ENCODE data around the gene STK32B.

- TF ChIP-seq EZH2phosphoT487 (IDR thresholded peaks at IDR 0.05; ENCODE audit: borderline replicate concordance, low read length) (no peak), CTCF (conservative IDR thresholded peaks at IDR 0.05; ENCODE audit: low read depth, low read length) (no peak)
Observed at GRCh38 chr4:5044341-5044740, 6.9 kb upstream of the STK32B start.
